CD4-positive, alpha-beta T cell treated with Interleukin-10 for 1 hour (primary cell): ENCODE measurements around the gene DHRS3.
"Not testable (repeated sequence)": the region's sequence is repeated elsewhere in the genome, so short reads cannot be mapped to it uniquely, and the experiment has no call there.

Experiments used
- DNase-seq: peaks from one replicate; pipeline ENCODE4 v3.0.0-alpha.2; 2020

DHRS3 gene

GRCh38 chr1:12551584-12551983 lies 66.4 kb downstream of the DHRS3 start:
- DNase-seq, result no peak

DNA sequence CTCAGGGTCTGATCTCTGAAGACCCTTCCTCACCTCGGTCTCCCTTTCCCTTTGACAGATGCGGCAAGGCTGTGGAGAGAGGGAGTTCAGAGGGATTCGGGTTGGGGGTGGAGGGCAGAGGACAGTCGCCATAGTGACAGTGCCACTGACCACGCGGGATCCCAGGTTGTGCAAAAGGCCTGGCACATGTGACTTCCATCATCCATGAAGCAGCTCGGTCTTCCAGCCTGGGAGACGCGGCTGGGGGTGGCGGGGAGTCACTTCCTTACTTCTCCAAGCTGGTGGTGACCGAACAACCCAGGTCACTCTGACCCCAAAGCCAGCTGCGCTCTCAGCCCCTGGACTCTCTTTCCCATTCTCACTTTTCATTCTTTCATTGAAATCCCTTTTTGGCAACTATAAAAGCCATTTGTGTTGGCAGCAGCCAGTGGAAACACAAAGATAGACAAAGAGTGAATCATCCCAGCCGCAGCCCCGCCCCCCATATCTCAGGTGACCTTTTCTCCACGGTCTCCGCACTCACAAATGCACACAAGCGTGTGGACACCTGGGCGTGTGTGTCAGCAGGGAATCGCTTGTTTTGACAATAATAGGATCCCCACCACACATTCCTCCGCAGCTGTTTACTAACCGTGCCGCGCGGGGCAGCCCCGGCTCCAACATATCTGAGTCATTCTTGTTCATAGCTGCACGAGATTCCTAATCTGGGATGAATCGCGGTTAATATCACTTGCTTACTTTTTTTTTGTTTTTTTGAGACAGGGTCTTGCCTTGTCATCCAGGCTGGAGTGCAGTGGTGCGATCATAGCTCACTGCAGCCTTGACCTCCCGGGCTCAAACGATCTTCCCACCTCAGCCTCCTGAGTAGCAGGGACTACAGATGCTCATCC lies 68.3 kb downstream of the DHRS3 start:
- no peak for DNase-seq

- DNase-seq, result no peak
Observed at GRCh38 chr1:12548973-12549459, 69.0 kb downstream of the DHRS3 start.

- no peak for DNase-seq
Observed at GRCh38 chr1:12548279-12548972, 69.6 kb downstream of the DHRS3 start.

DNA sequence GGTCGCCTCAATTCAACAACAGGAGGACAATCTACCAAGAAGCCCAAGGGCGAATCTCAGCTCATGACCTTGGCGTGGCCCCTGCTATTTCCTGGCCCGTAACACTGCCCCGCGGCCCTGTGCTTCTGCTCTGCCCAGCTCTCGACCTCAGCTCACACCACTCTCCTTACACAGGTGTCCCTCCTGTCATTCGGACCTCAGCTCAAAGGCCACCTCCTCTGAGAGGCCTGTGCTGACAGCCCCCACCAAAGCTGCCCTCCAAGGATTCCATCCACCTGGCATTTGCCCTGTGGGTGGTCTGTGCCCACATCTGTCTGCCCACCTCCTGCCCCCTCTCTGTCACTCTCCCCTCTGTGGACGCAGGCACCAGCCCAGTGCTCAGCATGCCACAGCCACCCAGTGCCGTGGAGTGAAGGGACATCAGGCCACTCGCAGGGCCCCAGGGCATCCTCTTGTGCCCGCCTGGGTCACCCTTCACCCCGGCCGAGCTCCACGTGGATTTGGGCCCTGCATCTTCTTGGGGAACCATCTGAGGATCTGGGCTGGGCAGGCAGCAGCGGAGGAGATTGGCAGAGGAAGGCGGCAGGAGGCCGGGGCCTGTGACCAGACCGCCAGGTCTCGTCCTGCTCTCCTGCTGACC lies 70.3 kb downstream of the DHRS3 start:
- DNase-seq, result no peak

DNA sequence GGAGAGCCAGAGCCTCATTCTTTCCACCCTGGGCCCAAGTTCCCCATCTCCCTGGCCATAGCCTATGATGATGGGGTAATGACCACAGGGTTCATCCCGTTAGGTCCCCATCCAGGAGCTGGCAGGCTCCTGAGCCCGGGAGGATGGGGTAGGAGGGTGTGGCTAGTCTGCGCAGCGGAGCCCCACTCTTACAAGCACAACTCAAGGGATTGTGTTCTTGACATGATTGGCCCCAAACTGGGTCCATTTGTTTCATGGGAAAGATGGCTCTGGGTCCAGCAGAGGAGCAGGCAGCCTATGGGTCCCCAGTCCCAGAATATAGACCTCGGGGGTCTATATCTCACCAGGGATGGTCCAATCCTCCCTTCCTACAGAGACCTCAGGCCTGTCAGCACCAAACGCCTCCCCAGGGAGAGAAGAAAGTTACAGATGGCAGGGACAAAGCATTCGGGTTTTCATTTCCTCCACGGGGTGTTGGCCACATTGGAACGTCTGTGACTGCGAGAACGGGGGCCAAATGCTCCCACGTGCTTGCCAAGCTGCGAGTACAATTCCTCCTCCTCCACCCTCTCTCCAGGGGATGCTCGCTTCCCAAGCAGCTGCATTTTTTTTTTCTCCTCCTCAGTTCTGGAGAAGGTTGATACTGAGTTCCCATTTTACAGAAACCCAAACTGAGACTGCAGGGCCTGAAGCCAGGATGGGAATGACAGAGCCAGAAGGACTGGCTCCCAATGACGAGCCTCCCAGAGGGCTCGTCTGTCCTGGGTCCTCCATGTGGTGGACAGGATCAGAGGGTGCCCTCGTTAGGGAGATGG lies 71.0 kb downstream of the DHRS3 start:
- DNase-seq, result no peak

DNA sequence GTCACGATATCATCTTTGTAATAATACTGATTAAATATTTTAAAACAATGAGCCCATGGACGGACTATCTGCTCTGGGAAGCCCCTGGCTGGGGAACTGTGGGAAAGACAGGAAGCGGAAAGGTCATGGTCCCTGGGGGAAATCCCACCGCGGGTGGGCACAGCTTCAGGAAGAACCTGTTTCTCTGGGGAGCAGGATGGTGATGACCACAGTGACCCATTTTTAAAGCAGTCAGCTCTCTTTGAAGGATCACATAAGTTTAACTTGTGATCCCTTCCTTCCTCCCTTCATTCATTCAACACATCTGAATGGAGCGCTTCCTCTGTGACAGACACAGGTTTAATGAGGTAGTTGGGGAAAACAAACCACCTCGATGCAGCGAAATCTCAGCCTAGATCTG lies 73.0 kb downstream of the DHRS3 start:
- DNase-seq, result no peak

GRCh38 chr1:12544357-12544756 lies 73.7 kb downstream of the DHRS3 start:
- DNase-seq, result no peak

DNA sequence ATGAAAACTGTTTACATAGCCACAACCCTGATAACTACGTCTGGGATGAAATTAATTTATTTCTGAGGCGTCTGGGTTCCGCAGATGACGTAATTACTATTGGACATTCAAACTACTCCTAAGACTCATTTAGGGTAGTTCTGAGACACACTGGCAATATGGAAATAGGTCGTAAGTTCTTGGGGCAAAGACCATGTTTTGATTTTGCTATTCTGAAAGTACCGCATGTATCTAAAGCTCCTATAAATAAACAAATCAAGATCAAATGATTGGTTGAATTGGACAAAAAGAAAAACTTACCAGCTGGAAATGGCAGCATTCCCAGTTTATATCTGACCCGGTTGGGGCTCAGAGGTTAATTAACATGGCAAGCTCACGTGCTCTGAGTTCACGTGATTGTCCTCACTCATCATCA lies 74.3 kb downstream of the DHRS3 start:
- no peak for DNase-seq

GRCh38 chr1:12542616-12543592 lies 75.1 kb downstream of the DHRS3 start:
- no peak for DNase-seq

DNA sequence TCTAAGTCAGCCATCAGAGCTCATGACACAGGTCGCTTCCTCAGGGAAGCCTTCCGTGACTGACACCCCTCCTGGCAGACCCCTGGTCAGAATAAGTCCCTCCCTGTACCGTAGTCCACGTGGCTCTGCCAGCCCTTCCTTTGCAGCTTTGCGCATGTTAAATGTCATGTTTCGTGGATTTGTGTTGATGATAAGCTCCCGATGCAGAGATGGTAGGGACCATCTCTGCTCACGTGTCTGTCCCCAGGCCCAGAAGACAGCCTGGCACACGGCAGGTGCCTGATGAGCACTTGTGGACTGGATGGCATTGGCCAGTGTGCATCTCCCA lies 75.9 kb downstream of the DHRS3 start:
- no peak for DNase-seq

GRCh38 chr1:12541274-12542137 lies 76.5 kb downstream of the DHRS3 start:
- DNase-seq, result no peak

DNA sequence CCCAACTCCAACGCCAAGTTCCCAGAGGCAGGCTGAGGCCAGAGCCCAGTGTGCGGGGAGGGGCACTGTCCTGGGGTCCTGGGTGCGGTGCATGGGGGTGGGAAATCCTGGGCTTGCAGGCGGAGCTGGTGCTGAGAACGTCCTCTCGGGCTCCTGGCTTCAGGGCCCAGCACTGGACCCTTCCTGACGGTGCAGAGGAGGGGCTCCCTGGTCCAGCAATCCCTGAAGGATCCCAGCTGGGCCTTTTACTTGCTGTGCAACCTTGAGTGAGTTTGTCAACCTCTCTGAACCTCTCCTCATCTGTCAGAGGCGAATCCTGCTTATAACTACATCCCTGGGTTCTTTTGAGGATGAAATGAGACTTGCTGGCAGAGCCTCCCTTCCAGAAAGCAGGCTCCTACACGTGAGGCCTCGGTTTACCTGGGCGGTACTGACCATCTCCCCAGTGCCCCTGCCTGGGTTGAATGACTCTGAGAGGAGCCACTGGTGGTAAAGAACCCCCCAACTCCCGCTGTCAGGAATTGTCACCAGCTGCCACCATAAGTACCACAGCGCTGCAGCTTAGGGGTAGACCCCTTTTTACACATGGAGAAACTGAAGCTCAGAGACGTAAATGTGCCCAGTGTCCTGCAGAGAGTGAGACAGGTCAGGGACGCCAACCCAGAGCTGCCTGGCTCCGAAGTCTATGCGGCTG lies 77.3 kb downstream of the DHRS3 start:
- no peak for DNase-seq

DNA sequence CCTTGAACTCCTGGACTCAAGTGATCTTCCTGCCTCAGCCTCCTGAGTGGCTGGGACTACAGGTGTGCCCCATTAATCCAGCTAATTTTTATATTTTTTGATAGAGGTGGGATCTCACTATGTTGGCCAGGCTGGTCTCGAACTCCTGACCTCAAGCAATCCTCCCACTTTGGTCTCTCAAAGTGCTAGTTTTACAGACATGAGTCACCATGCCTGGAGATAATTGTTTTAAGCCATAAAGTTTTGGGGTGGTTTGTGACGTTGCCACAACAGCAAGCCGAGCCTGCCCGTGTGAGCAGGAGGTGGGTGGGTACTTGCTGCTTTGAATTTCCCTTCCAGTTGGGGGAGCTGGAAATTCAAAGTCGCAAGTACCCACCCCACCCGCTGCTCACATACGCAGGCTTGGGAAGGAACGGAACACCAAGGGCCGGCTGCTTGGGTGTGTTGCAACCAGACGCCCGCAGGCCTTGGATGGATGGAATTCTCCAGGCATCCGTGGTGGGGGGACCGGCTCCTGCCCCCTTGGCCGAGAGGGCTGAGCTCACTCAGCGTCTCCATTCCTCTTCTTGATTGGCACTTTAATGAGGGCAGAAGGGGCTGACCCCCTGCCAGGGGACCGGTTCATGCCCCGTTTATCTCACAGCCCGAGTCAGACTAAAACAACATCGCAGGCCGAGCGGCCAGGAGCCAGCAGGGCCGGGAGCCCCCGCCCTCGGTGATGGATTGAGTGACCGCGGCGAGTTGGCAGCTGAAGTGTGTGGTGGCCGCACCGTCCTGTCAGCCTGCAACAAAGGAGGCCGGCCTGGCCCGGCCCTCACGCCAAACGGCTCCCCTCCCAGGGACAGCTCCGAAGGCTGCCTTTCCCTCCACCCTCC lies 78.1 kb downstream of the DHRS3 start:
- no peak for DNase-seq

DNA sequence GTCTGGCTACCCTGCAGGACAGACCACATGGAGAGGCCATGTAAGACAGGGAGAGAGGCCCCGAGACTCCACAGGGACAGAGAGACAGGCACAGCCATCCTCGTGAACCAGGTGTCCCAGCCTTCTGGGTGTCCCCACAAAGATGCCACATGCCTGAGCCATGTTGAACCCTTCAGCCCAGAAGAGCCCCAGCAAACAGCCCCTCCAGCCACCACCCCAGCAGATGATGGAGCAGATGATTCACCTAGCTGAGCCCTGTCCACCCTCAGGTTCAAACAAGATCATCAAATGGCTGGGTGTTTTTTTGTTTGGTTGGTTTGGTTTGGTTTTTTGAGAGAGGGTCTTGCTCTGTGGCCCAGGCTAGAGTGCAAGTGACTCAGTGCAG lies 78.7 kb downstream of the DHRS3 start:
- DNase-seq, result no peak

- not testable (repeated sequence) for DNase-seq
Observed at GRCh38 chr1:12538536-12538935, 79.5 kb downstream of the DHRS3 start.

GRCh38 chr1:12537906-12538461 lies 80.0 kb downstream of the DHRS3 start:
- no peak for DNase-seq

DNA sequence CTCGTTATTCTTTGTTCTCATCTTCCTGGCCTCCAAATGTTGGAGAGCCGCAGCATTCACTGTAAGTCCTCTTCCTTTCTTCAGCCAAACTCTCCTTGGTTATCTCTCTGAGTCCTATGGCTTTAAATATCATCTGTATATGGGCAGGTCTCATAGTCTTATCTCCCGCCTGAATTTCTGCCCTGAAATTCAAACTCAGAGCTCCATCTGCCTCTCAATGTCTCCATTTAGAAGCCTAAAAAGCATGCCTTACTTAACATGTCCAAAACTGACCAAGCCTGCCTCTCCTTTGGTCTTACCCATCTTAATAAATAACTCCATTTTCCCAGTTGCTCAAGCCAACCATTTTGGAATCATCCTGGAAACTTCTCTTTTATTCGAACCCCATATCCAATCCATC lies 80.7 kb downstream of the DHRS3 start:
- no peak for DNase-seq
